GM12892 (cell line): ENCODE results near the gene SPACDR.

Experiments used
- POLR2A ChIP-seq: IDR thresholded peaks from 2 replicates; pipeline ENCODE4 v1.6.1; 2011; ENCODE audit warnings: low read depth, low read length, control low read depth
- POLR2AphosphoS5 ChIP-seq: IDR thresholded peaks from 2 replicates; pipeline ENCODE4 v1.6.1; 2011; ENCODE audit warnings: low read depth, low read length, control low read depth

DNA sequence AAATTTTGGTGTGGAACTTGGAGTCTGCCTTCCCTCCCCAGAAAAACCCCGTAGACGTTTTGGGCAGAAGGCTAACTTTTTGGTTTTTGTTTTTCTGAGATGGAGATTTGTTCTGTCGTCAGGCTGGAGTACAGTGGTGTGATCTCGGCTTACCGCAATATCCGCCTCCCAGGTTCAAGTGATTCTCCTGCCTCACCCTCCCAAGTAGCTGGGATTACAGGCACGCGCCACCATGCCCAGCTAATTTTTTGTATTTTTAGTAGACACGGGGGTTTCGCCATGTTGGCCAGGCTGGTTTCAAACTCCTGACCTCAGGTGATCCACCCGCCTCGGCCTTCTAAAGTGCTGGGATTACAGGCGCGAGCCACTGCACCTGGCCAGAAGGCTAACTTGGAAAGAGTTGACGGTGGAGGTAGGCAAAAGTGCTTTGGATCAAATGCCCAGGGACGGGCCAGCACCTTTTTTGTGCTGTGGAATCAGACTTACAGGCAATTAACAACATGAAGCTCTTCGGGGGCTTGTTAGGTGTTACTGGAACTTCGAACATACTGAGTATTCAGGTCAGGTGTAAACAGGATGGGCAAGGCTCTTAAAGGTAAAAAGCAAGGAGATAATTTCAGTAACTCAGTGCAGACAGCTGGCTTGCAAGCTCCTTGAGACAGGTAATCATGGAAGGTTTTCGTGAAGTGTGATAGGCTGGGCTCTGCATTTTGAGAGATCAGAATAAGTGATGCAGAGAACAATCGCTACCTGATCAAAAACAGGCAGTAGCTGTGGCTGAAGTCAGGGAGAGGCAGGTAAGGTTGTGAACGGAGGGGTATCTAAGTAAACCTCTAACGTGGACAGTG lies 29.5 kb downstream of the SPACDR start:
- TF ChIP-seq POLR2A (no peak), POLR2AphosphoS5 (no peak)
